Nephron progenitor cell (in vitro differentiated cells): Measurements from ENCODE around the gene UBE2G2.

ENCODE experiments used
- DNase-seq: peaks from one replicate; pipeline ENCODE4 v3.0.0; 2021
- H3K27ac Mint-ChIP-seq: 2 replicates; pipeline ENCODE4 v1.8.0; 2021; ENCODE audit warnings: mild to moderate bottlenecking, moderate library complexity, mixed read lengths
- H3K27me3 Mint-ChIP-seq: 2 replicates; pipeline ENCODE4 v1.8.0; 2021; ENCODE audit warnings: mild to moderate bottlenecking, low read depth, mixed read lengths; ENCODE audit not compliant: poor library complexity
- H3K36me3 Mint-ChIP-seq: 2 replicates; pipeline ENCODE4 v1.8.0; 2021; ENCODE audit warnings: low read depth, mixed read lengths
- H3K4me1 Mint-ChIP-seq: 2 replicates; pipeline ENCODE4 v1.8.0; 2021; ENCODE audit warnings: mixed read lengths
- H3K4me3 Mint-ChIP-seq: 2 replicates; pipeline ENCODE4 v1.8.0; 2021; ENCODE audit warnings: mild to moderate bottlenecking, moderate library complexity, mixed read lengths
- H3K9me3 Mint-ChIP-seq: 2 replicates; pipeline ENCODE4 v1.8.0; 2021; ENCODE audit warnings: mild to moderate bottlenecking, moderate library complexity, mixed read lengths
- CTCF ChIP-seq: fragments of 200-600 bp; sonication (generic); IDR thresholded peaks from 2 replicates; pipeline ENCODE4 v1.5.0; 2021; ENCODE audit warnings: antibody characterized with exemption

The UBE2G2 gene

GRCh38 chr21:44763451-44764318 lies 37.9 kb downstream of the UBE2G2 start:
- Mint-ChIP-seq H3K9me3 (no peaks in the 10 kb centered on the region), H3K27me3 (peaks cover 6% of the 10 kb centered on the region), H3K4me3 (no peak overlapping the region), H3K4me1 (peaks cover 49% of the 10 kb centered on the region), H3K27ac (no peak overlapping the region), H3K36me3 (peaks cover 3% of the 10 kb centered on the region)
- no peak for TF ChIP-seq CTCF
- no peak for DNase-seq

GRCh38 chr21:44763050-44763378 lies 38.6 kb downstream of the UBE2G2 start:
- DNase-seq, result no peak
- Mint-ChIP-seq H3K4me1 (peaks cover 42% of the 10 kb centered on the region), H3K27me3 (peaks cover 6% of the 10 kb centered on the region), H3K4me3 (no peak overlapping the region), H3K27ac (no peak overlapping the region), H3K9me3 (no peaks in the 10 kb centered on the region), H3K36me3 (no peaks in the 10 kb centered on the region)
- TF ChIP-seq CTCF, result no peak

- no peaks in the 10 kb centered on the region for H3K36me3 Mint-ChIP-seq
- H3K4me1 Mint-ChIP-seq, result peaks cover 37% of the 10 kb centered on the region
- no peaks in the 10 kb centered on the region for H3K9me3 Mint-ChIP-seq
- H3K4me3 Mint-ChIP-seq, result no peak overlapping the region
- peaks cover 6% of the 10 kb centered on the region for H3K27me3 Mint-ChIP-seq
- TF ChIP-seq CTCF, result no peak
- H3K27ac Mint-ChIP-seq, result no peak overlapping the region
- no peak for DNase-seq
Observed at GRCh38 chr21:44762221-44763049, 39.2 kb downstream of the UBE2G2 start.

- Mint-ChIP-seq H3K36me3 (no peaks in the 10 kb centered on the region), H3K4me1 (peaks cover 34% of the 10 kb centered on the region), H3K9me3 (no peaks in the 10 kb centered on the region), H3K27ac (no peak overlapping the region), H3K4me3 (no peak overlapping the region), H3K27me3 (peaks cover 6% of the 10 kb centered on the region)
- TF ChIP-seq CTCF, result no peak
- no peak for DNase-seq
Observed at GRCh38 chr21:44761747-44762208, 39.8 kb downstream of the UBE2G2 start.

- no peak overlapping the region for H3K4me3 Mint-ChIP-seq
- peaks cover 2% of the 10 kb centered on the region for H3K9me3 Mint-ChIP-seq
- peak; percentile 51 for TF ChIP-seq CTCF
- peak; percentile 37 for DNase-seq
- H3K4me1 Mint-ChIP-seq, result peaks cover 29% of the 10 kb centered on the region
- H3K36me3 Mint-ChIP-seq, result no peaks in the 10 kb centered on the region
- peaks cover 10% of the 10 kb centered on the region for H3K27me3 Mint-ChIP-seq
- no peak overlapping the region for H3K27ac Mint-ChIP-seq
Observed at GRCh38 chr21:44761011-44761729, 40.5 kb downstream of the UBE2G2 start.
